ENCODE data around the gene PHLPP1. TPM values are rescaled to one million over a fixed set of nuclear protein-coding genes. Genes with fewer than 3 reads are reported as not detected.
A peak's percentile ranks its signal among the peaks of the same experiment; 100 is the strongest.

Gene PHLPP1
- total and polyA plus RNA-seq, 2 of the 13 experiments (the other 11 are each of a cell fraction or from before 2014, with no cell fraction given), result 9.8 to 18.5 TPM

DNA sequence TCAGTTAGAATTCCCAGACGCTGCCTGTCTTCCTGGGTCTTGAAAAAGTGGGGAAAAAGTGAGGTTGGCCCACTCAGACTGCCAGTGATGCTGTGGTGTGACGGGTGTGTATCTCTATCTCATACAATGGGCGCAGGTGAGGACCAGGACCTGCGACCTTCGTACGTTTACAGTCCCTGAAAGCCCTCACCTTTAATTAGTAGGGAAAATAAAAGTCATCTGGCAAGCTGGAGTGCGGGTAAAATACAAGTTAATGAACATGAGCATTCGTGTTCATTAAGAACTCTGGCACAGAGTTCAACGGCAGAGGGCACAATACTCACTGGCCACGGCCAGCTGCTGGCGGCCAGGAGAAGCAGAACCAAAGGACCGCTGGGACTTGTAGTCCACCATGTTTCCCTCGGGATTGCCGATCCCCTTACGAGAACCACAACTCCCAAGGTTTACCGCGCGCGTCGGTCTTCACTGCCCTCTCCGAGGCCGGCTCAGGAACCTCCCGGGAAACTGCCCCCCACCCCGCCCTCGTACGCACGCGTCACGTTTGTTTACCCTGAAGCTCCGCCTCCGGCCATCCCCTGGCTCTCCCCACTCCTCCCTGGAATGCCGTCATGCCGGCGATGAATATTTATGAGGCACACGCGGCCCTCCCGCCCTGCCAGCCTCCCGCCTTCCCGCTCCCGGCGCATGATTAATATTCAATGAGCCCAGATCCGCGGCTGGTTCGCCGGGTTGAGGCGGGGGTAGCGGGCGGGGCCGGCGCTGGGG is 488 bp upstream of the PHLPP1 start (continued):
- TF ChIP-seq, protein P1, sequence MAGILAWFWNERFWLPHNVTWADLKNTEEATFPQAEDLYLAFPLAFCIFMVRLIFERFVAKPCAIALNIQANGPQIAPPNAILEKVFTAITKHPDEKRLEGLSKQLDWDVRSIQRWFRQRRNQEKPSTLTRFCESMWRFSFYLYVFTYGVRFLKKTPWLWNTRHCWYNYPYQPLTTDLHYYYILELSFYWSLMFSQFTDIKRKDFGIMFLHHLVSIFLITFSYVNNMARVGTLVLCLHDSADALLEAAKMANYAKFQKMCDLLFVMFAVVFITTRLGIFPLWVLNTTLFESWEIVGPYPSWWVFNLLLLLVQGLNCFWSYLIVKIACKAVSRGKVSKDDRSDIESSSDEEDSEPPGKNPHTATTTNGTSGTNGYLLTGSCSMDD (CRISPR knock-in tag; IDR thresholded peaks at IDR 0.05), result no peak
- no peak for TF ChIP-seq BORCS8-MEF2B (CRISPR knock-in tag; IDR thresholded peaks at IDR 0.05)
- no peak for TF ChIP-seq KLF9 (CRISPR knock-in tag; IDR thresholded peaks at IDR 0.05; ENCODE audit: low read depth)
- no peak for TF ChIP-seq ZNF724P (CRISPR knock-in tag; IDR thresholded peaks at IDR 0.05; ENCODE audit: borderline replicate concordance)
- no peak for TF ChIP-seq ZNF282 (IDR thresholded peaks at IDR 0.05; ENCODE audit: partially characterized antibody)
- no peak for TF ChIP-seq ZIK1 (CRISPR knock-in tag; IDR thresholded peaks at IDR 0.05; ENCODE audit: borderline replicate concordance, low read depth)
- TF ChIP-seq, protein P2, sequence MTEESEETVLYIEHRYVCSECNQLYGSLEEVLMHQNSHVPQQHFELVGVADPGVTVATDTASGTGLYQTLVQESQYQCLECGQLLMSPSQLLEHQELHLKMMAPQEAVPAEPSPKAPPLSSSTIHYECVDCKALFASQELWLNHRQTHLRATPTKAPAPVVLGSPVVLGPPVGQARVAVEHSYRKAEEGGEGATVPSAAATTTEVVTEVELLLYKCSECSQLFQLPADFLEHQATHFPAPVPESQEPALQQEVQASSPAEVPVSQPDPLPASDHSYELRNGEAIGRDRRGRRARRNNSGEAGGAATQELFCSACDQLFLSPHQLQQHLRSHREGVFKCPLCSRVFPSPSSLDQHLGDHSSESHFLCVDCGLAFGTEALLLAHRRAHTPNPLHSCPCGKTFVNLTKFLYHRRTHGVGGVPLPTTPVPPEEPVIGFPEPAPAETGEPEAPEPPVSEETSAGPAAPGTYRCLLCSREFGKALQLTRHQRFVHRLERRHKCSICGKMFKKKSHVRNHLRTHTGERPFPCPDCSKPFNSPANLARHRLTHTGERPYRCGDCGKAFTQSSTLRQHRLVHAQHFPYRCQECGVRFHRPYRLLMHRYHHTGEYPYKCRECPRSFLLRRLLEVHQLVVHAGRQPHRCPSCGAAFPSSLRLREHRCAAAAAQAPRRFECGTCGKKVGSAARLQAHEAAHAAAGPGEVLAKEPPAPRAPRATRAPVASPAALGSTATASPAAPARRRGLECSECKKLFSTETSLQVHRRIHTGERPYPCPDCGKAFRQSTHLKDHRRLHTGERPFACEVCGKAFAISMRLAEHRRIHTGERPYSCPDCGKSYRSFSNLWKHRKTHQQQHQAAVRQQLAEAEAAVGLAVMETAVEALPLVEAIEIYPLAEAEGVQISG (CRISPR knock-in tag; IDR thresholded peaks at IDR 0.05), result peak; percentile 92
- no peak; the same call in 1 of the 2 replicates for TF ChIP-seq YEATS2 (CRISPR knock-in tag; IDR thresholded peaks at IDR 0.05; ENCODE audit: borderline replicate concordance)
- TF ChIP-seq ZNF274 (CRISPR knock-in tag; IDR thresholded peaks at IDR 0.05), result no peak
- 0 out of 2 replicates have a peak, but pooled peaks have one; percentile 6 for TF ChIP-seq ZNF224 (CRISPR knock-in tag; IDR thresholded peaks at IDR 0.05)
- peak; percentile 42; the same call in 1 of the 2 replicates for TF ChIP-seq KMT2B (CRISPR knock-in tag; IDR thresholded peaks at IDR 0.05)
- no peak for TF ChIP-seq ZNF614 (CRISPR knock-in tag; IDR thresholded peaks at IDR 0.05; ENCODE audit: borderline replicate concordance)
- TF ChIP-seq, protein P3, sequence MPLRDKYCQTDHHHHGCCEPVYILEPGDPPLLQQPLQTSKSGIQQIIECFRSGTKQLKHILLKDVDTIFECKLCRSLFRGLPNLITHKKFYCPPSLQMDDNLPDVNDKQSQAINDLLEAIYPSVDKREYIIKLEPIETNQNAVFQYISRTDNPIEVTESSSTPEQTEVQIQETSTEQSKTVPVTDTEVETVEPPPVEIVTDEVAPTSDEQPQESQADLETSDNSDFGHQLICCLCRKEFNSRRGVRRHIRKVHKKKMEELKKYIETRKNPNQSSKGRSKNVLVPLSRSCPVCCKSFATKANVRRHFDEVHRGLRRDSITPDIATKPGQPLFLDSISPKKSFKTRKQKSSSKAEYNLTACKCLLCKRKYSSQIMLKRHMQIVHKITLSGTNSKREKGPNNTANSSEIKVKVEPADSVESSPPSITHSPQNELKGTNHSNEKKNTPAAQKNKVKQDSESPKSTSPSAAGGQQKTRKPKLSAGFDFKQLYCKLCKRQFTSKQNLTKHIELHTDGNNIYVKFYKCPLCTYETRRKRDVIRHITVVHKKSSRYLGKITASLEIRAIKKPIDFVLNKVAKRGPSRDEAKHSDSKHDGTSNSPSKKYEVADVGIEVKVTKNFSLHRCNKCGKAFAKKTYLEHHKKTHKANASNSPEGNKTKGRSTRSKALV (CRISPR knock-in tag; IDR thresholded peaks at IDR 0.05), result no peak
- TF ChIP-seq ZNF484 (CRISPR knock-in tag; IDR thresholded peaks at IDR 0.05; ENCODE audit: borderline replicate concordance, low read depth), result no peak
- no peak for TF ChIP-seq EED (CRISPR knock-in tag; IDR thresholded peaks at IDR 0.05)
- TF ChIP-seq, protein P4, sequence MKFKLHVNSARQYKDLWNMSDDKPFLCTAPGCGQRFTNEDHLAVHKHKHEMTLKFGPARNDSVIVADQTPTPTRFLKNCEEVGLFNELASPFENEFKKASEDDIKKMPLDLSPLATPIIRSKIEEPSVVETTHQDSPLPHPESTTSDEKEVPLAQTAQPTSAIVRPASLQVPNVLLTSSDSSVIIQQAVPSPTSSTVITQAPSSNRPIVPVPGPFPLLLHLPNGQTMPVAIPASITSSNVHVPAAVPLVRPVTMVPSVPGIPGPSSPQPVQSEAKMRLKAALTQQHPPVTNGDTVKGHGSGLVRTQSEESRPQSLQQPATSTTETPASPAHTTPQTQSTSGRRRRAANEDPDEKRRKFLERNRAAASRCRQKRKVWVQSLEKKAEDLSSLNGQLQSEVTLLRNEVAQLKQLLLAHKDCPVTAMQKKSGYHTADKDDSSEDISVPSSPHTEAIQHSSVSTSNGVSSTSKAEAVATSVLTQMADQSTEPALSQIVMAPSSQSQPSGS (CRISPR knock-in tag; IDR thresholded peaks at IDR 0.05), result no peak
- no peak for TF ChIP-seq ZNF331 (CRISPR knock-in tag; IDR thresholded peaks at IDR 0.05)
- no peak for TF ChIP-seq HMG20A (CRISPR knock-in tag; IDR thresholded peaks at IDR 0.05; ENCODE audit: borderline replicate concordance)
- TF ChIP-seq, protein P5, sequence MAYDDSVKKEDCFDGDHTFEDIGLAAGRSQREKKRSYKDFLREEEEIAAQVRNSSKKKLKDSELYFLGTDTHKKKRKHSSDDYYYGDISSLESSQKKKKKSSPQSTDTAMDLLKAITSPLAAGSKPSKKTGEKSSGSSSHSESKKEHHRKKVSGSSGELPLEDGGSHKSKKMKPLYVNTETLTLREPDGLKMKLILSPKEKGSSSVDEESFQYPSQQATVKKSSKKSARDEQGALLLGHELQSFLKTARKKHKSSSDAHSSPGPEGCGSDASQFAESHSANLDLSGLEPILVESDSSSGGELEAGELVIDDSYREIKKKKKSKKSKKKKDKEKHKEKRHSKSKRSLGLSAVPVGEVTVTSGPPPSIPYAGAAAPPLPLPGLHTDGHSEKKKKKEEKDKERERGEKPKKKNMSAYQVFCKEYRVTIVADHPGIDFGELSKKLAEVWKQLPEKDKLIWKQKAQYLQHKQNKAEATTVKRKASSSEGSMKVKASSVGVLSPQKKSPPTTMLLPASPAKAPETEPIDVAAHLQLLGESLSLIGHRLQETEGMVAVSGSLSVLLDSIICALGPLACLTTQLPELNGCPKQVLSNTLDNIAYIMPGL (CRISPR knock-in tag; IDR thresholded peaks at IDR 0.05; ENCODE audit: borderline replicate concordance in 1 of 2, low read depth in 1 of 2), result peak; percentile 62 to 76; a peak in 2 of 4 replicates
- TF ChIP-seq, protein P6, sequence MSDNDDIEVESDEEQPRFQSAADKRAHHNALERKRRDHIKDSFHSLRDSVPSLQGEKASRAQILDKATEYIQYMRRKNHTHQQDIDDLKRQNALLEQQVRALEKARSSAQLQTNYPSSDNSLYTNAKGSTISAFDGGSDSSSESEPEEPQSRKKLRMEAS (IDR thresholded peaks at IDR 0.05), result peak; percentile 80; the same call in 1 of the 2 replicates
